Gastrocnemius medialis (tissue), 4 donors: ENCODE measurements around the gene NFATC4. TPM values are rescaled to one million over a fixed set of nuclear protein-coding genes. Genes with fewer than 3 reads are reported as not detected.

ENCODE experiments used
- ATAC-seq, 2 donors: fragments of 150-250 bp; one replicate each; pipeline ENCODE4 v1.9.1; 2016
- DNase-seq, 2 donors: peaks; one replicate each; pipeline ENCODE4 v3.0.0-alpha.2; 2019
- H3K27ac ChIP-seq, 4 donors: fragments of 200-600 bp; sonication (generic); 1 replicate in 1 of 4; 2 replicates in 3 of 4; pipeline ENCODE4 v1.5.1; 2016 to 2018; ENCODE audit warnings: mild to moderate bottlenecking in 2 of 4, moderate library complexity in 1 of 4
- H3K27me3 ChIP-seq, 3 donors: fragments of 200-600 bp; sonication (generic) in 2 of 3; 1 replicate in 1 of 3; 2 replicates in 2 of 3; pipeline versions ENCODE4 v1.5.1 to v1.6.0; 2016 to 2019; ENCODE audit warnings: mild to moderate bottlenecking in 1 of 3, moderate library complexity in 1 of 3
- H3K36me3 ChIP-seq, 2 donors: fragments of 200-600 bp; sonication (generic) in 1 of 2; one replicate each; pipeline ENCODE4 v1.5.1; 2017 to 2018
- H3K4me1 ChIP-seq, 2 donors: fragments of 200-600 bp; sonication (generic) in 1 of 2; one replicate each; pipeline ENCODE4 v1.5.1; 2016 to 2017; ENCODE audit warnings: mild to moderate bottlenecking in 2 of 2
- H3K4me3 ChIP-seq, 4 donors: fragments of 200-600 bp; sonication (generic) in 3 of 4; 1 replicate in 1 of 4; 2 replicates in 3 of 4; pipeline ENCODE4 v1.5.1; 2016 to 2019; ENCODE audit warnings: mild to moderate bottlenecking in 2 of 4
- H3K9me3 ChIP-seq, 3 donors: fragments of 200-600 bp; sonication (generic) in 2 of 3; 1 replicate in 1 of 3; 2 replicates in 2 of 3; pipeline ENCODE4 v1.5.1; 2016 to 2019
- POLR2A ChIP-seq, 2 donors: fragments of 450-650 bp; IDR thresholded peaks; one replicate each; pipeline ENCODE4 v1.6.1; 2017; ENCODE audit warnings: antibody characterized with exemption in 2 of 2, mild to moderate bottlenecking in 2 of 2, moderate library complexity in 2 of 2
- in situ Hi-C, 4 donors: fragments of 200-750 bp; cut with MboI; loops; one replicate each; pipeline versions ENCODE4 v1.15.0 to v1.8.0; 2017; ENCODE audit warnings: low sequenced_read_pairs in 4 of 4
- intact Hi-C: fragments of 100-400 bp; cut with DNase I; formaldehyde crosslinking; loops from one replicate; pipeline ENCODE4 v1.15.1; 2023; ENCODE audit warnings: low total_unique reads
- total RNA-seq, 4 donors: library from RNA; depleted of rRNA; stranded (reverse); fragments of >200 nt; gene quantifications; one replicate each; pipeline versions ENCODE4 v1.1.0 to v1.2.3, GENCODE V29; 2016
- TF ChIP-seq, protein P1 (sequence below), 5 experiments: fragments of 450-650 bp in 3 of 5; fragments of 200-600 bp in 2 of 5; sonication (generic) in 2 of 5; IDR thresholded peaks in 4 of 5; conservative IDR thresholded peaks in 1 of 5; 1 replicate in 4 of 5; 2 replicates in 1 of 5; pipeline ENCODE4 v1.5.1; 2016 to 2019; ENCODE audit warnings: antibody characterized with exemption in 5 of 5, mild to moderate bottlenecking in 3 of 5, moderate library complexity in 3 of 5

NFATC4 gene
- total RNA-seq = 10 to 100 TPM in 1 of 4 donors, 1 to 10 TPM in 3; 4.6 to 13.2 (median 7.5) TPM

GRCh38 chr14:24367514-24368211 is at the start of gene NFATC4:
TSS of gene NFATC4 (plus strand) at chr14:24368184. CDS start at chr14:24368341, 157 bp downstream.
- ATAC-seq = peak; percentile 49 to 52
- Histone ChIP-seq H3K4me3 (peak within 1 kb of the TSS; percentile 44 to 62 (median 55)), H3K4me1 (peaks cover 10 to 13% of the 10 kb centered on the region in 2 donors), H3K27me3 (peaks cover 38 to 46% (median 43%) of the 10 kb centered on the region in 3 donors), H3K27ac (peak within 1 kb of the TSS; percentile 74 to 85 (median 80)), H3K9me3 (no peaks in the 10 kb centered on the region), H3K36me3 (no peaks in the 10 kb centered on the region)
- intact Hi-C loops = loop anchor here (2.0 to 5.0 kb wide), 3 partner anchors 33 to 63 kb away; partner anchors contain the start of gene ADCY4
- peak; percentile 49 to 70 for DNase-seq
- no peak for TF ChIP-seq POLR2A (IDR thresholded peaks at IDR 0.05)
- TF ChIP-seq, protein P1, sequence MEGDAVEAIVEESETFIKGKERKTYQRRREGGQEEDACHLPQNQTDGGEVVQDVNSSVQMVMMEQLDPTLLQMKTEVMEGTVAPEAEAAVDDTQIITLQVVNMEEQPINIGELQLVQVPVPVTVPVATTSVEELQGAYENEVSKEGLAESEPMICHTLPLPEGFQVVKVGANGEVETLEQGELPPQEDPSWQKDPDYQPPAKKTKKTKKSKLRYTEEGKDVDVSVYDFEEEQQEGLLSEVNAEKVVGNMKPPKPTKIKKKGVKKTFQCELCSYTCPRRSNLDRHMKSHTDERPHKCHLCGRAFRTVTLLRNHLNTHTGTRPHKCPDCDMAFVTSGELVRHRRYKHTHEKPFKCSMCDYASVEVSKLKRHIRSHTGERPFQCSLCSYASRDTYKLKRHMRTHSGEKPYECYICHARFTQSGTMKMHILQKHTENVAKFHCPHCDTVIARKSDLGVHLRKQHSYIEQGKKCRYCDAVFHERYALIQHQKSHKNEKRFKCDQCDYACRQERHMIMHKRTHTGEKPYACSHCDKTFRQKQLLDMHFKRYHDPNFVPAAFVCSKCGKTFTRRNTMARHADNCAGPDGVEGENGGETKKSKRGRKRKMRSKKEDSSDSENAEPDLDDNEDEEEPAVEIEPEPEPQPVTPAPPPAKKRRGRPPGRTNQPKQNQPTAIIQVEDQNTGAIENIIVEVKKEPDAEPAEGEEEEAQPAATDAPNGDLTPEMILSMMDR (IDR thresholded peaks at IDR 0.05 in 4 of 5, conservative IDR thresholded peaks at IDR 0.05 in 1 of 5) = no peak
- in situ Hi-C loops = loop anchor here in 1 of 4 donors (5.0 kb wide), 1 partner anchor 65 kb away; no protein-coding TSS in a partner anchor

- H3K36me3 ChIP-seq = no peaks in the 10 kb centered on the region
- DNase-seq (no peak), ATAC-seq (no peak)
- no peak overlapping the region for H3K4me3 ChIP-seq
- H3K4me1 ChIP-seq = peaks cover 0 to 2% of the 10 kb centered on the region in 2 donors
- intact Hi-C loops (no loop called here), in situ Hi-C loops (no loop called here)
- H3K9me3 ChIP-seq = no peaks in the 10 kb centered on the region
- H3K27ac ChIP-seq = no peak overlapping the region
- TF ChIP-seq POLR2A (IDR thresholded peaks at IDR 0.05) = no peak
- TF ChIP-seq, protein P1 (IDR thresholded peaks at IDR 0.05 in 4 of 5, conservative IDR thresholded peaks at IDR 0.05 in 1 of 5) = no peak
- H3K27me3 ChIP-seq = peaks cover 11 to 31% (median 20%) of the 10 kb centered on the region in 3 donors
Observed at GRCh38 chr14:24321212-24321975, 46.6 kb upstream of the NFATC4 start.

- H3K4me1 ChIP-seq = no peaks in the 10 kb centered on the region
- DNase-seq = no peak
- ATAC-seq = no peak
- no peak overlapping the region for H3K4me3 ChIP-seq
- H3K9me3 ChIP-seq = no peaks in the 10 kb centered on the region
- in situ Hi-C loops (no loop called here), intact Hi-C loops (no loop called here)
- no peak overlapping the region for H3K27ac ChIP-seq
- H3K27me3 ChIP-seq = peaks cover 8 to 18% (median 8%) of the 10 kb centered on the region in 3 donors
- TF ChIP-seq, protein P1 (IDR thresholded peaks at IDR 0.05 in 4 of 5, conservative IDR thresholded peaks at IDR 0.05 in 1 of 5) = no peak
- no peak for TF ChIP-seq POLR2A (IDR thresholded peaks at IDR 0.05)
- H3K36me3 ChIP-seq = no peaks in the 10 kb centered on the region
Observed at GRCh38 chr14:24322672-24323071, 45.3 kb upstream of the NFATC4 start.

DNA sequence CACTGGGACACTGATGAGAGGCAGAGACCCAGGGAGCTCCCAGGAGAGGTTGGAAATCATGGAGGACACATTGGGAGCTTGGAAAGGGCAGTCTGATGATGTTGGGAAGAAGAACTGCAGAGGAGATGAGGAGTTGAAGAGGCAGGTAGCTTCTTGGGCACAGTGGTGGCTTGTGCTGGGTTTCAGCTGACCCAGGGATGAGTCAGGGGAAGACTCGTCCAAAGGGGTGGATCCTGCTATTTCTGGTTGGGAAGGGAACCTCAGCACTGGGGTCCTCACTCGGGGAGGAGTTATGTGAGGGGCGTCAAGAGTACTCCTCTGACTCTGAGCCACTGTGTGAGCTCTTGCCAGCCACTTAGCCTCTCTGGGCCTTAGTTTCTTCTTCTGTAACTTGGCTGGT is 44.6 kb upstream of the NFATC4 start:
- H3K4me3 ChIP-seq = no peak overlapping the region
- no peak overlapping the region for H3K27ac ChIP-seq
- H3K4me1 ChIP-seq = no peaks in the 10 kb centered on the region
- no peaks in the 10 kb centered on the region for H3K9me3 ChIP-seq
- in situ Hi-C loops (no loop called here), intact Hi-C loops (no loop called here)
- H3K36me3 ChIP-seq = no peaks in the 10 kb centered on the region
- no peak for TF ChIP-seq POLR2A (IDR thresholded peaks at IDR 0.05)
- peaks cover 4 to 11% (median 8%) of the 10 kb centered on the region in 3 donors for H3K27me3 ChIP-seq
- ATAC-seq = no peak
- no peak for DNase-seq

DNA sequence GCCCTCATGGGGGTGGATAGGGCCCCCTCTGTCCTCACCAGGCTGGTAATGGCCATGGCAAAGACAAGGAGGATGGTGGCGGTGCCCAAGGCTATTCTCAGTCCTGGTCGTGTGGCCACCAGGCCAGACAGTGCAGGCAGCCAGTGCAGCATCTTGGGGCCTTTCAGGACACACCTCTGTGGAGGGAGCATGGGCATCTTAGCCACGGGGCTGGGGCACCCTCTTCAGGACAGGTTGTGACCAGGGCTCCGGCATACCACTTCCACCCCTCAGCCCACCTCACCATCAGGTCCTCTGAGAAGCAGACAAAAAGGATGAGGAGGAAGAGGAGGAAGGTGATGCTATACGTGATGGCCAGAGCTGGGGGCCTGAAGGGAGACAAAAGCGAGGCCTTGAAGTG is 44.0 kb upstream of the NFATC4 start:
- in situ Hi-C loops = no loop called here
- no peak overlapping the region for H3K27ac ChIP-seq
- ATAC-seq = no peak
- H3K9me3 ChIP-seq = no peaks in the 10 kb centered on the region
- H3K4me3 ChIP-seq = no peak overlapping the region
- intact Hi-C loops = no loop called here
- H3K4me1 ChIP-seq = no peaks in the 10 kb centered on the region
- H3K36me3 ChIP-seq = no peaks in the 10 kb centered on the region
- no peak for DNase-seq
- H3K27me3 ChIP-seq = peaks cover 2 to 5% (median 4%) of the 10 kb centered on the region in 3 donors
- TF ChIP-seq POLR2A (IDR thresholded peaks at IDR 0.05) = no peak
- TF ChIP-seq, protein P1 (IDR thresholded peaks at IDR 0.05 in 4 of 5, conservative IDR thresholded peaks at IDR 0.05 in 1 of 5) = no peak
